Urothelium cell line (cell line): ENCODE data around the gene FANCC.

ENCODE experiments used
- DNase-seq: peaks from one replicate; pipeline ENCODE4 v3.0.0; 2011; ENCODE audit warnings: low spot score, mixed read lengths
- FAIRE-seq: peaks from 2 replicates; lab custom pipeline; 2011; peaks lifted over from hg19 to GRCh38; lab: Jason Lieb, UNC

FANCC gene

GRCh38 chr9:95104581-95104960, 212.9 kb downstream of the FANCC start:
- DNase-seq (no peak), FAIRE-seq (no peak)

- no peak for FAIRE-seq
- no peak for DNase-seq
Measured at GRCh38 chr9:95103871-95104580, 213.5 kb downstream of the FANCC start.

- FAIRE-seq (no peak), DNase-seq (no peak)
Measured at GRCh38 chr9:95103281-95103771, 214.2 kb downstream of the FANCC start.

GRCh38 chr9:95102572-95102971, 214.9 kb downstream of the FANCC start:
- FAIRE-seq (no peak), DNase-seq (no peak)

GRCh38 chr9:95102001-95102433, 215.5 kb downstream of the FANCC start:
- FAIRE-seq (no peak), DNase-seq (no peak)

- FAIRE-seq: no peak
Measured at GRCh38 chr9:95101326-95101725, 216.2 kb downstream of the FANCC start.

GRCh38 chr9:95100071-95100627, 217.4 kb downstream of the FANCC start:
- FAIRE-seq: no peak

More at GRCh38 chr9:95101326-95101725, 216.2 kb downstream of the FANCC start:
- no peak for DNase-seq

GRCh38 chr9:95099321-95100070, 218.0 kb downstream of the FANCC start:
- DNase-seq (no peak), FAIRE-seq (no peak)

More at GRCh38 chr9:95100071-95100627, 217.4 kb downstream of the FANCC start:
- no peak for DNase-seq

- DNase-seq (no peak), FAIRE-seq (no peak)
Measured at GRCh38 chr9:95098391-95098921, 219.1 kb downstream of the FANCC start.

- DNase-seq (no peak), FAIRE-seq (no peak)
Measured at GRCh38 chr9:95097279-95097678, 220.2 kb downstream of the FANCC start.

- FAIRE-seq (no peak), DNase-seq (no peak)
Measured at GRCh38 chr9:95096807-95097206, 220.7 kb downstream of the FANCC start.

GRCh38 chr9:95096381-95096780, 221.1 kb downstream of the FANCC start:
- no peak for DNase-seq

GRCh38 chr9:95095641-95096355, 221.7 kb downstream of the FANCC start:
- FAIRE-seq: no peak

More at GRCh38 chr9:95096381-95096780, 221.1 kb downstream of the FANCC start:
- no peak for FAIRE-seq

GRCh38 chr9:95094002-95094401, 223.5 kb downstream of the FANCC start:
- no peak for FAIRE-seq
- DNase-seq: no peak

More at GRCh38 chr9:95095641-95096355, 221.7 kb downstream of the FANCC start:
- no peak for DNase-seq

- no peak for FAIRE-seq
- DNase-seq: no peak
Measured at GRCh38 chr9:95093586-95093985, 223.9 kb downstream of the FANCC start.

- peak; percentile 92 for DNase-seq
- FAIRE-seq: peak; percentile 67
Measured at GRCh38 chr9:95092262-95093072, 225.0 kb downstream of the FANCC start.

GRCh38 chr9:95091601-95092261, 225.8 kb downstream of the FANCC start:
- no peak for FAIRE-seq
- peak; percentile 61 for DNase-seq

GRCh38 chr9:95090871-95091577, 226.5 kb downstream of the FANCC start:
- no peak for DNase-seq
- FAIRE-seq: peak; percentile 13
